GM12873 (cell line): Measurements from ENCODE around the gene SLC39A3.

ENCODE experiments used
- TF ChIP-seq, protein P1 (sequence below): IDR thresholded peaks from 2 replicates; pipeline ENCODE4 v1.5.1; 2012; ENCODE audit warnings: low read depth, mild to moderate bottlenecking, moderate library complexity, low read length, control low read depth; ENCODE audit not compliant: insufficient read depth; ENCODE audit errors: missing control alignments

Gene SLC39A3

DNA sequence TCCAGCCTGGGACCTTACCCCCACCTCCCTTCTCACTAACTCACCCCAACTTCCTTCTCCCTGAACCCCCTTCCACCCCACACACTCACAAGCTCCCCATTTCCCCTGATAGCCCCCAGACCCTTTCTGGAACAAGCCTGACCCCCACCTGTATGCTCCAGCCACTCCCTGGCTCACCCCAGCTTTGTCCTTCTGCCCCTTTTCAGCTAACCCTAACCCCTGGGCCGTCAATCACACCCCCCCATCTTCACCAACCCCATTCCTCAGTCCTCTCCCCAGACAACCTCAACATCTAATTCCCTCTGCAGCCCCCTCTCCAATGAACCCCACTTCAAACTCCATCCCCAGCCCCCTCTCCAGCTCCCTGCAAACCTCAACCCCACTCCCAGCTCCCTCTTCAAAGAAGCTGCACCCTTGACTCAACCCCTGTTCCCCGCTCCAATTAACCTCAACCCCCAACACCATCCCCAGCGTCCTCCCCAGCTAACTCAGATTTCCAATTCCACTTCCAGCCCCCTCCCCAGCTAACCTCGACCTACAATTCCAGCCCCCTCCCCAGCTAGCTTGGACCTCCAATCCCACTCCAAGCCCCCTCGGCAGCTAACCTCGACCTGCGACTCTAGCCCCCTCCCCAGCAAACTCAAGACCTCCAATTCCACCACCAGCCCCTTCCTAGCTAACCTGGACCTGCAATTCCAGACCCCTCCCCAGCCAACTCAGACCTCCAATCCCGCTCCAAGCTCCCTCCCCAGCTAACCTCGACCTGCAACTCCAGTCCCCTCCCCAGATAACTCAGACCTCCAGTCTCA is 38.3 kb downstream of the SLC39A3 start:
- TF ChIP-seq, protein P1, sequence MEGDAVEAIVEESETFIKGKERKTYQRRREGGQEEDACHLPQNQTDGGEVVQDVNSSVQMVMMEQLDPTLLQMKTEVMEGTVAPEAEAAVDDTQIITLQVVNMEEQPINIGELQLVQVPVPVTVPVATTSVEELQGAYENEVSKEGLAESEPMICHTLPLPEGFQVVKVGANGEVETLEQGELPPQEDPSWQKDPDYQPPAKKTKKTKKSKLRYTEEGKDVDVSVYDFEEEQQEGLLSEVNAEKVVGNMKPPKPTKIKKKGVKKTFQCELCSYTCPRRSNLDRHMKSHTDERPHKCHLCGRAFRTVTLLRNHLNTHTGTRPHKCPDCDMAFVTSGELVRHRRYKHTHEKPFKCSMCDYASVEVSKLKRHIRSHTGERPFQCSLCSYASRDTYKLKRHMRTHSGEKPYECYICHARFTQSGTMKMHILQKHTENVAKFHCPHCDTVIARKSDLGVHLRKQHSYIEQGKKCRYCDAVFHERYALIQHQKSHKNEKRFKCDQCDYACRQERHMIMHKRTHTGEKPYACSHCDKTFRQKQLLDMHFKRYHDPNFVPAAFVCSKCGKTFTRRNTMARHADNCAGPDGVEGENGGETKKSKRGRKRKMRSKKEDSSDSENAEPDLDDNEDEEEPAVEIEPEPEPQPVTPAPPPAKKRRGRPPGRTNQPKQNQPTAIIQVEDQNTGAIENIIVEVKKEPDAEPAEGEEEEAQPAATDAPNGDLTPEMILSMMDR = no peak

DNA sequence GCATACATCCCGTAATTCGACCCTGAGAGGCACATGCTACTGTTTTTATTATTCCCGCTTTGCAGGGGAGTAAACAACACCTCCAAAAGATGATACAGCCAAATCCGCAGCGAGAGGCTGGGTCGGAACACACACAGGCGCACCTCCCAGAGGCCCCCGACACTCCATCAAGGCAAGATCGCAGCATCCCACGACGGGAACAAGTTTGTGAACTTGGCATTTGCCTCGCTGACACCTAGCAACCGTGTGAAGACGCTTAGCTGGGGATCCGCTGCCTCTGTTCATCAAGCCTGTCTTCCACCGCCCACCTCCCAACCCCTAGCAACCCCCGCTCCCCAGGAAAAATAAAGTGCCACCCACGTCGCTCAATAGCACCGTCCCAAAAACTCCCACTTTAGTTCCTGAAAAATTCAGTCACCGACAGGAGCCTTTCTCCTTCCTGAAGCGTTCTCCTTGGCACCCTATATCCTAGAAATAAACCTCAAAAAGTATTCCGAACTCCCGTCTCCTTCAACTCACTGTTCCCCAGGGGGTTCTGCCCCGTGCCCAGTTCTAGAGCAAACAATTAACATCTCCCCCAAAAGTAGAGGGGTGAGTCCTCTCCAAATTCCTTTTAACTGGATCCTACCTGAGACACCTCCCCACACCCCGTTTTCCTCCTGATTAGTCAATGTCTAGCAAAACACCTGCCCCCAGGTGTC is 39.0 kb downstream of the SLC39A3 start:
- TF ChIP-seq, protein P1 = no peak

DNA sequence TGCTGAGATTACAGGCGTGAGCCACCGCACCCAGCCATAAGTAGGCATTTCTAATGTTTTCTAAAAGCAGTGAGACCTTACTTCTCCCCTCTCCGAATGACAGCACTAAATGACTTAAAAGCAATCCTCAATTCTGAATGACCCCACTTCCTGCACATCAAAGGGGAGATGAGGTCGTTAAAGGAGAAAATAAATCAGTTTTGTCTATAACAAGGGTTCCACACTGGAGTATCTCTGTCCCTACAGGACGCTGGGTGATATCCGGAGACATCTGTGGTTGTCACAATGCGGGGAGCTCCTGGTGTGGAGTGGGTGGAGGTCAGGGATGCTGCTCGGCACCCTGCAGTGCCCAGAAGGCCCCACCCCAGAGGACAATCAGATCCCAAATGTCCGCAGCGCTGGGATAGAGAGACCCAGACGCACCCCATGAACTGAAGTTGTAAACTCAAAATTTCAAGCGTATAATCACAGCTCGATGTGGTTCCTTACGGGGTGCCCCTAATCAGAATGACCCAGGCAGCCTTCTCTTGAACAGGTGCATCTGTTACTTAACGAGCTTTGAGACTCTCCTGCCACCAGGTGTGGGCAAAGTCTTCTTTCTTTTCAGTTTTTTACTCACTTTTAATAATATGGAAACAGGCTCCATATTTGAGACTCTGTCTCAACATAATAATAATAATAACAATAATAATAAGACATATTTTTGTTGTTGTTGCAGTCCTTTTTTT is 40.2 kb downstream of the SLC39A3 start:
- TF ChIP-seq, protein P1 = no peak

DNA sequence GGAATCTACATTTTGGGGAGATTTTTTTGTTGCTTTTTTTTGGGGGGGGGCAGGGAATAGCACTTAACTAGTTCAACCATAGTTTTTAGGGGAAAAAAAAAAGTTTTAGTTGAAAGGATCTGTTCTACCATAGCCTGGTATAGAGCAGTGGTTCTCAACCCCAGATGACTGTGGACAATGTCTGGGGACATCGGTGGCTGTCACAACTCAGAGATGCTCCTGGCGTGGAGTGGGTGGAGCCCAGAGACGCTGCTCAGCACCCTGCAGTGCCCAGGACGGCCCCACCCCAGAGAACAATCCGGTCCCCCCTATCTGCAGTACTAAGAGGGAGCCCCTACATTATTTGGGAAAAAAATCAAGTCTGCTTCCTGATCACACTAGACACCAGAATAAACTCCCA is 45.6 kb downstream of the SLC39A3 start:
- TF ChIP-seq, protein P1 = no peak

DNA sequence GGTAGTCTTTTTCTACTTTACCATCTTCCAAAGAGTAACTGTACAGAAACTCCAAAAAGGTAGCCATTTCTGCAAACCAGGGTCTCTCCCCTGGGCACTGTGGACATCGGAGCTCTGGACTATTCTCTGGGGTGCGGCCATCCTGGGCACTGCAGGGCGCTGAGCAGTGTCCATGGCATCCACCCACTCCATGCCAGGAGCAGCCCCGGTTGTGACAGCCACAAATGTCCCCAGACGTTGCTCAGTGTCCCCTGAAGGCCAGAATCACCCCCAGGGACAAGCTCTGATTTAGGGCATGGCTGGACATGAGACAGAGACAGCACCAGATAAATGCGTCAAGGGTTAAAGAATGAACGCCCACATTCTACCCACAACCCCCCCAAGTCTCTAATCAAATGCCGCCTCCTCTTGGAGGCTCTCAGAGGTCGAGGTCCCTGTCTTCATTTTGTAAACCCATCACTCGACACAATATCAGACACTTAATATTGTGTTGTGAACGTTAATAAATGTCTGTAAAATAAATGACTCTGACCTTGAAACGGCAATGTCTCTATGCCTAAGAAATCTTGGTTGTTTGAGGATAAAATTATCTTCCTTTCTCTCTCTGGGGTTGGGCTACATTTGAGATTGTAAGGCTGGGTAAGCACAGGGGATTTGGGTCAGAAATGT is 46.2 kb downstream of the SLC39A3 start:
- TF ChIP-seq, protein P1 = no peak

DNA sequence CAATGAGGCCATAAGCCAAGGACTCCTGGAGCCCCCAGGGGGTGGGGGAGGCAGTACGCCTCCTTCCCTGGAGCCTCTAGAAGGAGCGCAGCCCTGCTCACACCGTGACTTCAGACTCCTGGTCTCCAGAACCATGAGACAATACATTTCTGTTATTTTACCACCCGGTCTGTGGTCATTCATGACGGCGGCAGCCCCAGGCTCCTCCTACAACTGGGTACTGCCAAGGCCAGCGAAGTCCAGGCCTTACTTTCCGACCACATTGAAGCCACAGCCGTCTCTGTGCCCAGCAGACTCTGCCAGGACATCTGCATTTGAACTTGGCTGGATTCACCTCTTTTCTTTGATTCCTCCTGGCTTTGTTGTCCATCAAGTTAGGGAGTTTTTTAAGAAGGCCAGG is 47.9 kb downstream of the SLC39A3 start:
- TF ChIP-seq, protein P1 = no peak
